Activated CD4-positive, alpha-beta T cell treated with anti-CD3 and anti-CD28 coated beads, Interleukin-2, amount 10 ng/mL, durations not matched to agents 24 days and 14 days (primary cell): ENCODE data around the gene MPDU1. TPM values are rescaled to one million over a fixed set of nuclear protein-coding genes. Genes with fewer than 3 reads are reported as not detected.
A peak's percentile ranks its signal among the peaks of the same experiment; 100 is the strongest.
"Not testable (repeated sequence)": the region's sequence is repeated elsewhere in the genome, so short reads cannot be mapped to it uniquely, and the experiment has no call there.

Source experiments
- DNase-seq: peaks from one replicate; pipeline ENCODE4 v3.0.0; 2022
- H3K27ac Mint-ChIP-seq: one replicate; pipeline ENCODE4 v1.8.0; 2022; ENCODE audit warnings: mild to moderate bottlenecking, mixed read lengths
- H3K27me3 Mint-ChIP-seq: one replicate; pipeline ENCODE4 v1.8.0; 2022; ENCODE audit warnings: mixed read lengths
- H3K36me3 Mint-ChIP-seq: one replicate; pipeline ENCODE4 v1.8.0; 2022; ENCODE audit warnings: low read depth, mild to moderate bottlenecking, mixed read lengths
- H3K4me1 Mint-ChIP-seq: one replicate; pipeline ENCODE4 v1.8.0; 2021; ENCODE audit warnings: mixed read lengths
- H3K4me3 Mint-ChIP-seq: one replicate; pipeline ENCODE4 v1.8.0; 2022; ENCODE audit warnings: mild to moderate bottlenecking, moderate library complexity, mixed read lengths
- H3K9me3 Mint-ChIP-seq: one replicate; pipeline ENCODE4 v1.8.0; 2021; ENCODE audit warnings: mixed read lengths
- intact Hi-C: fragments of 100-400 bp; cut with micrococcal nuclease; formaldehyde crosslinking; loops from one replicate; pipeline ENCODE4 v1.15.1; 2023
- total RNA-seq: library from RNA; stranded (reverse); gene quantifications from 2 replicates; pipeline ENCODE4 v1.2.3, GENCODE V29; 2022

Gene MPDU1
- total RNA-seq, 1 donor from 2014 or later, result 92.5 TPM

DNA sequence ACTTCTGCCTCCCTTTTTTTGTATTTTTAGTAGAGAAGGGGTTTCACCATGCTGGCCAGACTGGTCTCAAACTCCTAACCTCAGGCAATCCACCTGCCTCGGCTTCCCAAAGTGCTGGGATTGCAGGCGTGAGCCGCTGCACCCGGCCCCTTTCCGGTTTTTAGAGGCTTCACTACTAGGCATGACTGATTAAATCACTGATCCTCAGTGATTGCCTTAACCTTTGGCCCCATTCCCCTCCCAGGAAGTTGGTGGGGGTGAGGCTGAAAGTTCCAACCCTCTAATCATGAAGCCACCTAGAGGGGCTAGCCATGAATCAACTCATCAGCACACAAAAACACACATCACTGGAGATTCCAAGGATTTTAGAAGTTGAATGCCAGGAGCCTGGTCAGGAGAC is 13.9 kb downstream of the MPDU1 start:
- peaks cover 61% of the 10 kb centered on the region for H3K36me3 Mint-ChIP-seq
- H3K4me3 Mint-ChIP-seq, H3K9me3 Mint-ChIP-seq, DNase-seq, H3K27me3 Mint-ChIP-seq, H3K4me1 Mint-ChIP-seq, intact Hi-C loops, H3K27ac Mint-ChIP-seq: not testable (repeated sequence)

DNA sequence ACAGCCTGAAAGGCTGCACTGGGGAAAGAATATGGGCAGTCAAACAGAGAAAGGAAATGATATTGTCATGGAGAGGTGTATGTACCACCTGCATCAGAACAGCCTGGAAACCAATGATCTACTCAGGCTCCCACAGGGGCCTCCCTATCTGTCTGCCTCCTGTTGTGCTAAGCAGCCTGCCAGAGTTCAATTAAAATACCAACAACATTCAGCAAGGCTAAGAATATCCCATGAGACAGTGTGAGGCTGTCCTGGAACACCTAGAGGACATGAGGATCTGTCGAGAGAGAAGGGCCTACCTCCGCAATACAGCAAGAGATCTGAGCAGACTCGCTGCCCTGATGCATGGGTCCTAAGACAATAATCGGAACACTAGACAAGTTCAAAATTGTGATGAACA is 22.6 kb downstream of the MPDU1 start:
- Mint-ChIP-seq H3K9me3 (no peaks in the 10 kb centered on the region), H3K36me3 (peaks cover 35% of the 10 kb centered on the region), H3K4me3 (no peak overlapping the region), H3K4me1 (peaks cover 11% of the 10 kb centered on the region), H3K27ac (peak overlapping the region; percentile 14), H3K27me3 (no peaks in the 10 kb centered on the region)
- no peak for DNase-seq
- intact Hi-C loops, result no loop called here

DNA sequence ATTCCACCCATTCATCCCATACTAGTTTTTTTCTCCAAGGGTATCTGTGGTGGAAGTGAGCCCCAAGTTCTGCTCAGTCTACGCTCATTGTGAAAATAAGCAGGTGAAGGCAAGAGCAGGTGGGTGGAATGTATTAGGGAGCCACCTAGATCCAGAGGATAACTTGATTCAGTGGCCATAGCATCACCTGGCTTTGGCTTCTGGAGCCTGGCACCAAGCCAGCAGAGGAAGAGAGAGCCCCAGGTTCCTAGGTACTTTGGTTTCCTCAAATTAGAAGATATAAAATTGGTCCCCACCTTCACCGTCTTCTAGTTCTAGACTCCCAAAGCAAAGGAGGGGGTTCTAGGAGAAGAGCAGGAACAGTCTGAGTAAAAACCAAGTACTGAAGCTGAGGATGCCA is 27.0 kb downstream of the MPDU1 start:
- no peaks in the 10 kb centered on the region for H3K27me3 Mint-ChIP-seq
- no peak overlapping the region for H3K4me3 Mint-ChIP-seq
- H3K4me1 Mint-ChIP-seq, result peaks cover 35% of the 10 kb centered on the region
- DNase-seq, result no peak
- H3K27ac Mint-ChIP-seq, result no peak overlapping the region
- intact Hi-C loops, result no loop called here
- H3K9me3 Mint-ChIP-seq, result no peaks in the 10 kb centered on the region
- H3K36me3 Mint-ChIP-seq, result peaks cover 25% of the 10 kb centered on the region

DNA sequence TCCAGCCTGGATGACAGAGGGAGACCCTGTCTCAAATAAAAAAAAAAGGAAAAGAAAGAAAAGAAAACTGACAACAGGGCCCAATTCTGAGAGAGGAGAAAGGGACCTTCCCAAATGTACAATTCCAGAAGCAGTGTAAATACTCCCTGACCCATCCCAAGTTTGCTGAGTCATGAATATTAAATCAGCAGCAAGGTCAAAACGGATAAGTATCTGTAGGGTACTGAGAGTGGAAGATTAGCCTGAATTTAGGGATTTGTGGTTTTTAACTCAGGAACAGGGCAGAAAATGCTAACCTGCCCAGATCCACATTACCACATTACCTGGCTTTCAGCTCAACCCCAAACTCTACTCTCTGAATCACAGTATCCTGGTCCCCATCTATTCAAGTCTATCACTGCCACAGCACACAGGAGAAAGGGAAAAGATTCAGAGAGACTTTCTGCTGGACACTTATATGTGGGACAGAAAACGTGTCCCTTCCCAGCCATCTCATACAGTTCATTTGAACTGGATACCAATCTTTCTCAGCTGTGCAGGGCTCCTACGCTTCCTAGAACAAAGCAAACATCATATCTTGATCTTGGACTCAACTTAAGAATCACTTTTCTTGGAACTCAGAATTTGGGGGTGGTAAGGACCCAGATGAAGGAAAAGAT is 28.1 kb downstream of the MPDU1 start:
- H3K4me3 Mint-ChIP-seq, result peak overlapping the region; percentile 39

DNA sequence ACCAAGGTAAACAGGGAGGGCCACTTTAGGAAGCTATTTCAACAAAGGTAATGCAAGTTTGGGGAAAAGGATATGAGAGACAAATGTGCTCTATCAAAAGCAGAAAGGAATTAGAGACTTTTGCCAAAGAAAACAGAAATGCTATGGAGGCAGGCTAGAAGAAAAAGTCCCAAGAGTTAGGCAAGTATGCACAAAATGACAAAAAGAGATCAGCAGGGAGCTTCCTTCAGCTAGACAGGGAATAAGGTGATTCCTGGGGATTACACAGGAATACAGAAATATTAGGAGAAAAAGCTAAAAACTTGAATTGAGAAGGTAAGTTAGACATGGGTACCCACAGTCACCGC is 28.6 kb downstream of the MPDU1 start:
- no peak for DNase-seq
- intact Hi-C loops, result no loop called here
- H3K4me1 Mint-ChIP-seq, result peaks cover 33% of the 10 kb centered on the region
- H3K36me3 Mint-ChIP-seq, result peaks cover 18% of the 10 kb centered on the region
- H3K9me3 Mint-ChIP-seq, result no peaks in the 10 kb centered on the region
- H3K27ac Mint-ChIP-seq, result peak overlapping the region; percentile 64
- no peaks in the 10 kb centered on the region for H3K27me3 Mint-ChIP-seq
- H3K4me3 Mint-ChIP-seq, result peak overlapping the region; percentile 39

More for the DNA sequence above, 28.1 kb downstream of the MPDU1 start:
- Mint-ChIP-seq H3K9me3 (no peaks in the 10 kb centered on the region), H3K27me3 (no peaks in the 10 kb centered on the region), H3K4me1 (peaks cover 33% of the 10 kb centered on the region), H3K36me3 (peaks cover 18% of the 10 kb centered on the region), H3K27ac (peak overlapping the region; percentile 64)
- intact Hi-C loops, result no loop called here
- DNase-seq, result no peak

DNA sequence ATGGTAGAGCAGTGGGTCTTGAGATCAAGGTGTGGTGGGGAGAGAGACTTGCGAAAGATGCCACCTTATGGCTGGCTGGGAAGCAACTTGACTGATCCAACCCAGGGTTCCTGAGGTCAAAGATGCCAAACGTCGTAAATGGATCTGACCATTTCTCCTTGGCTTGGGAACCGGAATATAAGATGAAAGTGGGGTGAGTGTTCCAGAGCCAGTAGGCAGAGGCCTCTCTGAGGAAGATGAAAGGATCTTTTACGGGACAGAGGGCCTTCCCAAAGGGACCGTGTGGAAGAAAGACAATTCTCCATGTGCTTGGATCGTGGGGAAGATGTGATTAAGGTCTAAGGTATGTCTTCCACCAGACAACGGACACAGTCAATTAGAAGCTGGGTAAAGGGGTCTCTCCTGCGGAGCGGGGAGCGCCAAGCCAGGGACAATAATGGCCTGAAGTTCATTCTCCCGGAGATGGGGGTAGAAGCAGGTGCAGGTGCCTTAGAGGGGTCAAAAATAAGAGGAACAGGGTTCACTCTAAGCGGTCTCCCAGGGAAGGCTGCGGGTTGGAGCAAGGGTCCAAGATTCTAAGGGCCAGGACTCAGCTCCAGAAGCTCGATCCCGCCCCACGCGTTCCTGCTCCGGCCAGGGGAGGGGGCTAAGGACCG is 30.2 kb downstream of the MPDU1 start:
- Mint-ChIP-seq H3K9me3 (no peaks in the 10 kb centered on the region), H3K36me3 (peaks cover 18% of the 10 kb centered on the region), H3K27me3 (no peaks in the 10 kb centered on the region), H3K4me3 (peak overlapping the region; percentile 87), H3K4me1 (peaks cover 37% of the 10 kb centered on the region), H3K27ac (peak overlapping the region; percentile 65)
- intact Hi-C loops, result loop anchor here (1.0 kb wide), 1 partner anchor 74 kb away; the partner anchor contains the start of gene WRAP53
- DNase-seq, result peak; percentile 68

DNA sequence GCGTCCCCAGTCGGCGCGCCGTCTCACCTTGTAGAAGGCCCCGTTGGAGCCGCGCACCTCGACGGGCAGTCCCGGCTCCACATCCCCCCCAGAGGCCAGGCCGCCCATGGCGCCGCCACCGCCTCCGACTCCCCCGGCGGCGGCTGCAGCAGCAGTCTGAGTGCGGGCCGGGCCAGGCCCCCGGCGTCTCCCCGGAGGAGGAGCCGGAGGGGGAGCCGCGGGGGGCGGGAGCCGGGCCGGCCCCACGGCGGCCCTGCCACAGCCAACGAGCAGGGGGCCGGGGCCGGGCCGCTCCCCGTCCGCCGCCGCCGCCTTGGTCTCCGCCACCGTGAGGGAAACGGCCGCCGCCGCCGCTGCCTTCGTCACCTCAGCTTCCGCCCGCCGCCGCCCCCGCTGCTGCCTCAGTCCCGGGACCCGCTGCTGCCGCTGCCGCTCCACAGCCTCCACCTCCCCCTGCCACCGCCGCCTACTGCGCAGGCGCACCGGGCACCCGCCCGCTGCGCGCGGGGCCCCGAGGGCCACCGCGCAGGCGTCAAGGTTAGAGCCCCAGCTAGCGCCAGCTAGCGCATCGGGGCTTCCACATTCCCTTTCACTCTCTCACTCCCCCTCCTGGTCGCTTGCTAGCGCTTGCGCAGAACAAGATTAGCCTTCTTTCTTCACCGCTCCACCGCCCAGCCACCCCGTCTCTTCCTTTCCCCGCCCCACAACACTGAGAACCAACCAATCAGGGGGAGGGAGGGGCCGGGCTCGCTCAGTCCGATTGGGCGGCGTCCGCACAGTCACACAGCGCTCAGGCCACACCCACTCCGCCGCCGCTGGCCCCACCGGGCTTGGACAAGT is 31.0 kb downstream of the MPDU1 start, which contains the start of gene FXR2:
FXR2 (minus strand) TSS at position 473 of the 840 bp plus-strand sequence; CDS start at position 108, 365 bp downstream.
- Mint-ChIP-seq H3K27ac (peak within 1 kb of the TSS; percentile 91), H3K36me3 (peaks cover 18% of the 10 kb centered on the region), H3K4me1 (peaks cover 33% of the 10 kb centered on the region), H3K9me3 (no peaks in the 10 kb centered on the region), H3K27me3 (no peaks in the 10 kb centered on the region), H3K4me3 (peak within 1 kb of the TSS; percentile 87)
- intact Hi-C loops, result loop anchor here (1.0 to 5.0 kb wide), 3 partner anchors 31 to 74 kb away; partner anchors contain the start of genes ATP1B2, MPDU1 and WRAP53
- DNase-seq, result peak; percentile 99

DNA sequence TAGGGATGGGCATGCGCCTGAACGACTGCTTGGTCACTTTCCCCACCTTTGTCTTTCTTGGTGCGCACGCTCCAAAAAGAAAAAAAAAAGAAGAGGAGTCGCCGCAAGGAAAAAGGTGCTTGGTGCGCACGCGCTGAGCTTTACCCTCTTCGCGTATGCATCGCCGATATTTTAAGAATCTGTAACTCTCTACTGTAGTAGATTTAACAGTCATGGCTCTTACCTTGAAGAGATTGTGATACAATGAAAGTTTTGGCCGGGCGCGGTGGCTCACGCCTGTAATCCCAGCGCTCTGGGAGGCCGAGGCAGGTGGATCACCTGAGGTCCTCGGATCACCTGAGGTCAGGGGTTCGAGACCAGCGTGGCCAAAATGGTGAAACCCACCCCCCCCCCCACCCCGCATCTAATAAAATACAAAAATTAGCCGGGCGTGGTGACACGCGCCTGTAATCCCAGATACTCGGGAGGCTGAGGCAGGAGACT is 31.7 kb downstream of the MPDU1 start:
- intact Hi-C loops, result loop anchor here (1.0 to 5.0 kb wide), 2 partner anchors 32 to 37 kb away; partner anchors contain the start of genes ATP1B2 and MPDU1
- peaks cover 18% of the 10 kb centered on the region for H3K36me3 Mint-ChIP-seq
- peak overlapping the region; percentile 91 for H3K27ac Mint-ChIP-seq

DNA sequence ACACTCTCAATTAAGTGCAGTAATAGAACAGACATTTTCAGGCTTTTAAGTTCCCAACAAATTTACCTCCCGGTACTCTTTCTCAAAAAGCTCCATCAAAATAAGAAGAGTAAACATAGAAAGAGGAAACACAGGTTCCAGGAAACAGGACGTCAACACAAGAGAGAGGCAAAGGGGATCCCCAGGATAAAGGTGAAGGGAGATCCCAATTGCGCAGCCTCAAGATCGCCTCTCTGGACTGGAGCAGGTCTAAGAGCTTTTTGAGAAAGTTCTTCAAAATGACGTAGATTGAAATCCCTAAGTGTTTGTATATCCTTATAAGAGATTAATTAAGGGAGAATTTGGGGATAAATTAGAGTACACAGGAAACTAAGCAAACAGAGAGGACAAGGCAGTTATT is 35.0 kb downstream of the MPDU1 start:
- Mint-ChIP-seq H3K36me3 (peaks cover 3% of the 10 kb centered on the region), H3K4me3 (no peak overlapping the region), H3K9me3 (no peaks in the 10 kb centered on the region), H3K27ac (no peak overlapping the region), H3K27me3 (peaks cover 1% of the 10 kb centered on the region), H3K4me1 (peaks cover 12% of the 10 kb centered on the region)
- intact Hi-C loops, result loop anchor here (5.0 kb wide), 1 partner anchor 34 kb away; the partner anchor contains the start of gene ATP1B2
- no peak for DNase-seq

More for the DNA sequence above, 31.7 kb downstream of the MPDU1 start:
- Mint-ChIP-seq H3K27me3 (no peaks in the 10 kb centered on the region), H3K9me3 (no peaks in the 10 kb centered on the region), H3K4me3 (peak overlapping the region; percentile 77), H3K4me1 (peaks cover 33% of the 10 kb centered on the region)
- DNase-seq, result no peak

DNA sequence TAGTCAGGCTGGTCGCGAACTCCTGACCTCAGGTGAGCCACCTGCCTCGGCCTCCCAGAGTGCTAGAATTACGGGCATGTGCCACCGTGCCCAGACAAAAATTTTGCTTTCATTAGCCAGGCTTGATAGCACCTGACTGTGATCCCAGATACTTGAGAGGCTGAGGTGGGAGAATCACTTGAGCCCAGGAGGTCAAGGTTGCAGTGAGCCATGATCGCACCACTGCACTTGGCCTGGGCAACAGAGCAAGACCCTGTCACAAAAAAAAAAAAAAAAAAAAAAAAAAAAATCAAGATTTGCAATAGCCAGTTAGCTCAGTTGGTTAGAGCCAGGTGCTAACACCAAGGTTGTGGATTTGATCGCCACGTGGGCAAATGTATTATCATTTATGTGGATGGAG is 37.2 kb downstream of the MPDU1 start:
- Mint-ChIP-seq H3K27ac (no peak overlapping the region), H3K4me1 (peaks cover 4% of the 10 kb centered on the region), H3K27me3 (peaks cover 1% of the 10 kb centered on the region), H3K4me3 (no peak overlapping the region), H3K9me3 (no peaks in the 10 kb centered on the region), H3K36me3 (peaks cover 1% of the 10 kb centered on the region)
- no peak for DNase-seq
- intact Hi-C loops, result no loop called here

DNA sequence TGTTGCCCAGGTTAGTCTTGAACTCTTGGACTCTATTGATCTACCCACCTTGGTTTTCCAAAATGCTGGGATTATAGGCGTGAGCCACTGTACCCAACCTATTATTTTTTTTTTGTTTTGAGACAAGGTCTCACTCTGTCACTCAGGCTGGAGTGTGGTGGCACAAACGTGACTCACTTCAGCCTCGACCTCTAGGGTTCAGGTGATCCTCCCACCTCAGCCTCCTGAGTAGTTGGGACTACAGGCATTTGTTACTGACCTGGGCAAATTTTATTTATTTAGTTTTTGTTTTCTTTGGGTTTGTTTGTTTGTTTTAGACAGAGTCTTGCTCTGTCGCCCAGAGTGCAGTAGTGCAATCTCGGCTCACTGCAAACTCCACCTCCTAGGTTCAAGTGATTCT is 40.0 kb downstream of the MPDU1 start:
- intact Hi-C loops, result no loop called here
- Mint-ChIP-seq H3K27ac (no peak overlapping the region), H3K9me3 (no peaks in the 10 kb centered on the region), H3K4me3 (no peak overlapping the region), H3K27me3 (peaks cover 1% of the 10 kb centered on the region), H3K36me3 (peaks cover 5% of the 10 kb centered on the region), H3K4me1 (peaks cover 11% of the 10 kb centered on the region)
- DNase-seq, result no peak

DNA sequence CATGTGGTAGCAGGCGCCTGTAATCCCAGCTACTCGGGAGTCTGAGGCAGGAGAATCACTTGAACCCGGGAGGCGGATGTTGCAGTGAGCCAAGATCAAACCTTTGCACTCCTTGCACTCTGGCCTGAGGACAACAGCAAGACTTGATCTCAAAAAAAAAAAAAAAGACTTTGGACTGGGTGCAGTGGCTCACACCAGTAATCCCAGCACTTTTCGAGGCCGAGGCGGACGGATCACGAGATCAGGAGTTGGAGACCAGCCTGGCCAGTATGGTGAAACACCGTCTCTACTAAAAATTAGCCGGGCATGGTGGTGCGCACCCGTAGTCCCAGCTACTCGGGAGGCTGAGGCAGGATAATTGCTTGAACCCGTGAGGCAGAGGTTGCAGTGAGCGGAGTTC is 42.1 kb downstream of the MPDU1 start:
- H3K4me1 Mint-ChIP-seq, H3K27me3 Mint-ChIP-seq, H3K9me3 Mint-ChIP-seq, DNase-seq, intact Hi-C loops, H3K36me3 Mint-ChIP-seq, H3K27ac Mint-ChIP-seq, H3K4me3 Mint-ChIP-seq: not testable (repeated sequence)

DNA sequence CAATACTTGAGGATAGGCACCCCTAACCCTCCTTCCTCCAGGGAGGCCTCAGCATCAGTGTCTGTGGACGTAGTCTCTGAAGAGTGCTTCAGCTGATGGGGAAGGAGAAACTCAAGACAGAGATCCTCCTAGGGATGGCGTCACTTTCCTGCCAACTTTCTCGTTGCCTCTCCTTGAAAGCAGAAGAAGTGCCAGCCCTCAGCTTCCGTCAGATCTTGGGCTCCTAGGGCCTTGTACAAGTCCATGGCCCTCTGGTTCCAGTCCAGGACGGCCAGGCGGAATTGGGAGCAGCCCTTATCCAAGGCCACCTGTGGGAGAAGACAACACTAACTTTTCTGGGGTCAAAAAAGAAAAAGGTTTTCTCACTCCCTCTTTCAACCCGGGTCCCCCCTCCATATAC is 42.7 kb downstream of the MPDU1 start:
- no peak for DNase-seq
- Mint-ChIP-seq H3K9me3 (no peaks in the 10 kb centered on the region), H3K27ac (no peak overlapping the region), H3K4me3 (peak overlapping the region; percentile 91), H3K27me3 (peaks cover 1% of the 10 kb centered on the region), H3K4me1 (peaks cover 10% of the 10 kb centered on the region), H3K36me3 (peaks cover 5% of the 10 kb centered on the region)
- intact Hi-C loops, result no loop called here

DNA sequence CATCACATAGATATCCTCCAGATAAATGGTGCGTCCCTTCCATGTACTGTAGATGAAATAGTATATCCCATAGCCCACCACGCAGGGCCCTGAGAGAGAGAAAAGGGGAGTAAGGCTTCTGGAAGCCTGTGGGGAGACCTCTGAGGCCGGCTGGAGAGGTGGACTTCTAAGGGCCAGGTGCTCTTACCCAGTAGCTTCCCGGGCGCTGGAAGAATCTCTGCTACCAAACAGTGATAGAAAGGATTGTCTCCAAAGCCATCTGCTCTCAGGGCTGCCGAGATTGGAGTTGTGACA is 43.3 kb downstream of the MPDU1 start:
- intact Hi-C loops, result loop anchor here (1.0 kb wide), 1 partner anchor 61 kb away; the partner anchor contains the start of gene WRAP53
- Mint-ChIP-seq H3K27ac (no peak overlapping the region), H3K4me1 (peaks cover 10% of the 10 kb centered on the region)

More for the DNA sequence above, 43.3 kb downstream of the MPDU1 start:
- H3K9me3 Mint-ChIP-seq, result no peaks in the 10 kb centered on the region
- peaks cover 1% of the 10 kb centered on the region for H3K27me3 Mint-ChIP-seq
- no peak for DNase-seq
- H3K36me3 Mint-ChIP-seq, result peaks cover 5% of the 10 kb centered on the region
- peak overlapping the region; percentile 91 for H3K4me3 Mint-ChIP-seq
